A549 (cell line): ENCODE measurements around the gene DCBLD2. TPM values are rescaled to one million over a fixed set of nuclear protein-coding genes. Genes with fewer than 3 reads are reported as not detected.
A peak's percentile ranks its signal among the peaks of the same experiment; 100 is the strongest.

Source experiments
- ATAC-seq, 2 experiments: fragments of 200-7000 bp in 1 of 2; fragments of >200 bp in 1 of 2; cut with Nextera tagmentation in 1 of 2; cut with Tn5 transposase in 1 of 2; 3 replicates each; pipeline versions ENCODE4 v1.8.0 to v1.9.1; 2018 to 2020; ENCODE audit warnings: mild to moderate bottlenecking in 1 of 2, moderate library complexity in 1 of 2
- CTCF ChIA-PET: fragments of 300-600 bp; sonication (Branson Sonifier 250); formaldehyde crosslinking; extraction: SDS; loops from one replicate; lab custom pipeline; 2021; ENCODE audit warnings: antibody characterized with exemption, inconsistent platforms; lab: Yijun Ruan, JAX
- POLR2A ChIA-PET: fragments of 350-600 bp; formaldehyde crosslinking; extraction: SDS; loops from one replicate; lab custom pipeline; 2021; ENCODE audit warnings: antibody characterized with exemption, inconsistent platforms; lab: Yijun Ruan, JAX
- DNase-seq, 2 experiments: peaks; one replicate each; pipeline versions ENCODE4 v3.0.0 to v3.0.0-alpha.2; 2011 to 2016; ENCODE audit warnings: low read depth in 1 of 2, low spot score in 1 of 2
- FAIRE-seq: peaks from 2 replicates; lab custom pipeline; 2011; peaks lifted over from hg19 to GRCh38; lab: Jason Lieb, UNC
- H3K27ac ChIP-seq, 2 experiments: fragments of >200 bp; sonication (Bioruptor Twin); formaldehyde crosslinking; 3 replicates each; pipeline ENCODE4 v1.5.1; 2016 to 2017
- H3K4me1 ChIP-seq: fragments of >200 bp; sonication (Bioruptor Twin); formaldehyde crosslinking; 3 replicates; pipeline ENCODE4 v1.6.1; 2016
- H3K4me2 ChIP-seq: fragments of >200 bp; sonication (Bioruptor Twin); formaldehyde crosslinking; 3 replicates; pipeline ENCODE4 v1.6.1; 2016
- H3K4me3 ChIP-seq: fragments of >200 bp; sonication (Bioruptor Twin); formaldehyde crosslinking; 3 replicates; pipeline ENCODE4 v1.5.1; 2016
- H3K9me3 ChIP-seq: fragments of >200 bp; sonication (Bioruptor Twin); formaldehyde crosslinking; 3 replicates; pipeline ENCODE4 v1.6.1; 2016
- CBX2 ChIP-seq: fragments of 200-600 bp; sonication (generic); IDR thresholded peaks from 2 replicates; pipeline ENCODE4 v1.6.1; 2016; ENCODE audit warnings: low read depth, mild to moderate bottlenecking, borderline replicate concordance
- CEBPB ChIP-seq, 2 experiments: fragments of >200 bp in 1 of 2; sonication (Bioruptor Twin) in 1 of 2; formaldehyde crosslinking in 1 of 2; IDR thresholded peaks; 2 replicates each; pipeline ENCODE4 v1.6.1; 2012 to 2016
- CHD2 ChIP-seq: fragments of 150-350 bp; IDR thresholded peaks from 2 replicates; pipeline ENCODE4 v1.6.1; 2014; ENCODE audit warnings: low read length; ENCODE audit not compliant: partially characterized antibody
- EHMT2 ChIP-seq: fragments of 200-600 bp; sonication (generic); IDR thresholded peaks from 2 replicates; pipeline ENCODE4 v1.6.1; 2016; ENCODE audit warnings: antibody characterized with exemption, low read depth, mild to moderate bottlenecking, moderate library complexity
- ESRRA ChIP-seq: fragments of 150-350 bp; IDR thresholded peaks from 2 replicates; pipeline ENCODE4 v1.6.1; 2014; ENCODE audit warnings: mild to moderate bottlenecking, low read length, borderline replicate concordance
- FOSB ChIP-seq: fragments of 250-450 bp; sonication (Bioruptor Pico); IDR thresholded peaks from 2 replicates; pipeline ENCODE4 v1.5.0; 2020; ENCODE audit warnings: mild to moderate bottlenecking, moderate library complexity
- GATA3 ChIP-seq: IDR thresholded peaks from 2 replicates; pipeline ENCODE4 v1.6.1; 2012; ENCODE audit warnings: borderline replicate concordance
- HDAC2 ChIP-seq: fragments of 200-600 bp; sonication (generic); IDR thresholded peaks from 2 replicates; pipeline ENCODE4 v1.6.1; 2016
- HEYL ChIP-seq: fragments of 250-450 bp; sonication (Bioruptor Pico); IDR thresholded peaks from 2 replicates; pipeline ENCODE4 v1.8.0; 2021; ENCODE audit warnings: mild to moderate bottlenecking, moderate library complexity
- HOXB5 ChIP-seq: fragments of 250-450 bp; sonication (Bioruptor Pico); IDR thresholded peaks from 2 replicates; pipeline ENCODE4 v1.5.0; 2020; ENCODE audit warnings: mild to moderate bottlenecking, moderate library complexity
- JUN ChIP-seq, 2 experiments: fragments of >200 bp; sonication (Bioruptor Twin); formaldehyde crosslinking; IDR thresholded peaks; 2 replicates in 1 of 2; 3 replicates in 1 of 2; pipeline ENCODE4 v1.6.1; 2016 to 2017
- JUNB ChIP-seq: fragments of >200 bp; sonication (Bioruptor Twin); formaldehyde crosslinking; IDR thresholded peaks from 2 replicates; pipeline ENCODE4 v1.6.1; 2016
- MAZ ChIP-seq: fragments of 150-350 bp; IDR thresholded peaks from 2 replicates; pipeline ENCODE4 v1.6.1; 2014; ENCODE audit warnings: antibody characterized with exemption, low read depth, low read length, borderline replicate concordance
- MYC ChIP-seq: IDR thresholded peaks from 2 replicates; pipeline ENCODE4 v1.6.1; 2012; ENCODE audit warnings: mild to moderate bottlenecking, inconsistent platforms, low read length, improper control_type of control experiment, borderline replicate concordance
- NFE2L2 ChIP-seq: fragments of 150-350 bp; conservative IDR thresholded peaks from 2 replicates; pipeline ENCODE4 v1.6.1; 2014; ENCODE audit warnings: low read length
- NR3C1 ChIP-seq: fragments of >200 bp; sonication (Bioruptor Twin); formaldehyde crosslinking; IDR thresholded peaks from 3 replicates; pipeline ENCODE4 v1.6.1; 2017
- PHF8 ChIP-seq: fragments of 200-600 bp; sonication (generic); IDR thresholded peaks from 2 replicates; pipeline ENCODE4 v1.6.1; 2016; ENCODE audit warnings: low read depth, mild to moderate bottlenecking, antibody characterized with exemption, moderate library complexity, borderline replicate concordance
- POLR2A ChIP-seq: IDR thresholded peaks from 2 replicates; pipeline ENCODE4 v1.6.1; 2012; ENCODE audit warnings: mild to moderate bottlenecking, low read length
- RAD21 ChIP-seq, 2 experiments: fragments of >200 bp in 1 of 2; sonication (Bioruptor Twin) in 1 of 2; formaldehyde crosslinking in 1 of 2; IDR thresholded peaks in 1 of 2; conservative IDR thresholded peaks in 1 of 2; 2 replicates in 1 of 2; 3 replicates in 1 of 2; pipeline ENCODE4 v1.6.1; 2012 to 2018; ENCODE audit warnings: inconsistent platforms in 1 of 2
- RARB ChIP-seq: fragments of 250-450 bp; sonication (Bioruptor Pico); IDR thresholded peaks from 2 replicates; pipeline ENCODE4 v1.8.0; 2021; ENCODE audit warnings: mild to moderate bottlenecking, moderate library complexity
- SMC3 ChIP-seq: fragments of >200 bp; sonication (Bioruptor Twin); formaldehyde crosslinking; IDR thresholded peaks from 3 replicates; pipeline ENCODE4 v1.6.1; 2018; ENCODE audit warnings: inconsistent platforms
- SREBF2 ChIP-seq: fragments of 450-650 bp; IDR thresholded peaks from 2 replicates; pipeline ENCODE4 v1.6.1; 2014; ENCODE audit warnings: mild to moderate bottlenecking, moderate library complexity
- TP53 ChIP-seq: fragments of 250-450 bp; sonication (Bioruptor Pico); IDR thresholded peaks from 2 replicates; pipeline ENCODE4 v1.5.0; 2021; ENCODE audit warnings: mild to moderate bottlenecking, moderate library complexity
- ZC3H11A ChIP-seq: fragments of 450-650 bp; IDR thresholded peaks from 2 replicates; pipeline ENCODE4 v1.6.1; 2014; ENCODE audit warnings: antibody characterized with exemption, mild to moderate bottlenecking
- ZFP36 ChIP-seq: fragments of 450-650 bp; IDR thresholded peaks from 2 replicates; pipeline ENCODE4 v1.6.1; 2014; ENCODE audit warnings: borderline replicate concordance; ENCODE audit not compliant: partially characterized antibody
- ZNF302 ChIP-seq: fragments of 250-450 bp; sonication (Bioruptor Pico); IDR thresholded peaks from 2 replicates; pipeline ENCODE4 v1.9.0; 2021; ENCODE audit warnings: inconsistent platforms, mild to moderate bottlenecking, moderate library complexity
- WGBS: methylation state at CpG from one replicate; pipeline ENCODE4 v1.1.6; 2017; ENCODE audit errors: missing lambda C conversion rate; 5-methylcytosine and 5-hydroxymethylcytosine counted together
- polyA minus RNA-seq: library from RNA; depleted of rRNA, polyadenylated mRNA; stranded (reverse); fragments of >200 nt; gene quantifications from 2 replicates; pipeline ENCODE4 v1.2.3, GENCODE V29; 2011; rRNA and poly(A)+ RNA removed
- polyA plus RNA-seq, 4 experiments: library from polyadenylated mRNA; depleted of rRNA in 3 of 4; stranded (reverse); fragments of >200 nt; fragmentation: RNase III in 1 of 4; extraction: RNeasy Plus Mini Kit Qiagen cat#74134 plus additional on column Dnase treatment in 1 of 4; gene quantifications; 2 replicates in 3 of 4; 3 replicates in 1 of 4; pipeline ENCODE4 v1.2.3, GENCODE V29; 2011 to 2017
- TF ChIP-seq, protein P1 (sequence below): fragments of 250-450 bp; sonication (Bioruptor Pico); IDR thresholded peaks from 2 replicates; pipeline ENCODE4 v1.5.0; 2021; ENCODE audit warnings: mild to moderate bottlenecking, moderate library complexity, borderline replicate concordance
- TF ChIP-seq, protein P2 (sequence below): fragments of >200 bp; sonication (Bioruptor Twin); formaldehyde crosslinking; IDR thresholded peaks from 3 replicates; pipeline ENCODE4 v1.6.1; 2016
- TF ChIP-seq, protein P3 (sequence below): IDR thresholded peaks from 2 replicates; pipeline ENCODE4 v1.6.1; 2012; ENCODE audit warnings: low read depth, borderline replicate concordance
- TF ChIP-seq, protein P4 (sequence below): fragments of 150-350 bp; IDR thresholded peaks from 2 replicates; pipeline ENCODE4 v1.6.1; 2014; ENCODE audit warnings: low read depth, mild to moderate bottlenecking, low read length

The DCBLD2 gene, protein sequence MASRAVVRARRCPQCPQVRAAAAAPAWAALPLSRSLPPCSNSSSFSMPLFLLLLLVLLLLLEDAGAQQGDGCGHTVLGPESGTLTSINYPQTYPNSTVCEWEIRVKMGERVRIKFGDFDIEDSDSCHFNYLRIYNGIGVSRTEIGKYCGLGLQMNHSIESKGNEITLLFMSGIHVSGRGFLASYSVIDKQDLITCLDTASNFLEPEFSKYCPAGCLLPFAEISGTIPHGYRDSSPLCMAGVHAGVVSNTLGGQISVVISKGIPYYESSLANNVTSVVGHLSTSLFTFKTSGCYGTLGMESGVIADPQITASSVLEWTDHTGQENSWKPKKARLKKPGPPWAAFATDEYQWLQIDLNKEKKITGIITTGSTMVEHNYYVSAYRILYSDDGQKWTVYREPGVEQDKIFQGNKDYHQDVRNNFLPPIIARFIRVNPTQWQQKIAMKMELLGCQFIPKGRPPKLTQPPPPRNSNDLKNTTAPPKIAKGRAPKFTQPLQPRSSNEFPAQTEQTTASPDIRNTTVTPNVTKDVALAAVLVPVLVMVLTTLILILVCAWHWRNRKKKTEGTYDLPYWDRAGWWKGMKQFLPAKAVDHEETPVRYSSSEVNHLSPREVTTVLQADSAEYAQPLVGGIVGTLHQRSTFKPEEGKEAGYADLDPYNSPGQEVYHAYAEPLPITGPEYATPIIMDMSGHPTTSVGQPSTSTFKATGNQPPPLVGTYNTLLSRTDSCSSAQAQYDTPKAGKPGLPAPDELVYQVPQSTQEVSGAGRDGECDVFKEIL
- polyA plus RNA-seq (2011; rRNA removed), result 582 and 623 TPM in 2 replicates
- 93.1 and 105 TPM in 2 replicates for polyA plus RNA-seq (2012; cell fraction: cytosol; rRNA removed)
- 87.3 and 98.2 TPM in 2 replicates for polyA plus RNA-seq (2012; cell fraction: nucleus; rRNA removed)
- polyA plus RNA-seq (2017; fragmentation: RNase III; extraction: RNeasy Plus Mini Kit Qiagen cat#74134 plus additional on column Dnase treatment), result 266 to 276 TPM (median 272 TPM) in 3 replicates
- polyA minus RNA-seq, result 413 and 418 TPM in 2 replicates

DNA sequence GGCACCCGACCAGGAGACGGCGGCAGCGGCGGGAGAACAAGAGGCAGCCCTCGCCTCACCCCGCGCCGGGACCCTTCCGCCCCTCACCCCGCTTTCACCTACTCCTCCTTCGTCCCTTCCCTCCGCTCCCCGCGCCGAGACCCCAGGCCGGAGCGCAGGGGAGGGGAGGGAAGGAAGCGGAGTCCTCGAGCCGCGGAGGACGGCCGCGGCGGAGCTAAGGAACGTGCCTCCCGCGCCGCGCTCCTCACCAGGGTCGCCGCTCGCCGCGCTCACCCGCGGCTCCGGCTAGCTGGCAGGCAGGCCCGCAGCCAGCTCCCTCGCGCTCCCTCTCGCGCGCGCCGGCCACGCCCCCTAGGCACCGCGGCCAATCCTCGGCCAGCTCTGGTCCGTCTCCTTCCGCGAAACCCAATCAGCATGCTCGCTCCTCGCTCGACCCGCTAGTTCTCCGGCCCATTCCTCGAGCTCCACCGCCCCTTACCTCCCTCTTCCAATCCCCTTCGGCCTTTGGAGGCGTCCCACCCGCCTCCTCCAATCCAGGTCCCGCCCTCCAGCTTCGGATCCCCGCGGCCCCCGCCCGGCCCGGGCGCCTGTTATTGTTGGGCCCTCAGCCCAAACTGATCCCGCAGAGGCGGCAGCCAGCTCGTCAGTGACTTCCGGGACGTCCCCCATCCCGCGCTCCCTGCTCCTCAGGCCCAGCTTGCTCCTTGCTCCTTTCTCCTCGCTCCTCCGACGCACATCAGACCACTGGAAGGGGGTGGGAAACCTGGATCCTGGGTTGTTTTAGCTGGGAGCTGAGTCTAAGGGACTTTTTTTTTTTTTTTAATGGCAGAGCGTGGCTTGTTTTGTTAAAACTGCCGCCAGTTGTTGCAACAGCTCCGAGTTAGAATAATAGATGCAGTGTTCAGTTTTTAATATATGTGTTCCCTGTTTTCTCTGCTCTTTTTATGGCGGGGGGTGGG, at the start of gene DCBLD2:
Gene DCBLD2 (minus strand): TSS at position 304 of the 959 bp plus-strand sequence. CDS start 369 bp downstream, outside the sequence.
- 2% methylated on average over 55 of the region's 86 CpGs for WGBS
- Histone ChIP-seq H3K4me3 (peak within 1 kb of the TSS; percentile 93), H3K9me3 (no peaks in the 10 kb centered on the region), H3K4me2 (peak within 1 kb of the TSS; percentile 95), H3K27ac (peak within 1 kb of the TSS; percentile 93 to 95), H3K4me1 (peaks cover 35% of the 10 kb centered on the region)
- DNase-seq (peak; percentile 94 to 99), ATAC-seq (peak; percentile 93 to 97), FAIRE-seq (peak; percentile 46)
- CTCF ChIA-PET, result interaction anchor here (1.1 to 2.1 kb wide), 7 partner anchors 18 to 92 kb away, joined by 3 to 17 read pairs (median 5); no protein-coding TSS in a partner anchor
- POLR2A ChIA-PET, result interaction anchor here (0.6 to 9.9 kb wide), 27 partner anchors 9 to 1359 kb away, joined by 3 to 146 read pairs (median 5); partner anchors contain the start of genes CLDND1, CPOX and TBC1D23
- TF ChIP-seq CHD2, result no peak
- no peak for TF ChIP-seq HOXB5 (CRISPR knock-in tag)
- no peak for TF ChIP-seq ZNF302 (CRISPR knock-in tag)
- TF ChIP-seq SREBF2, result no peak
- TF ChIP-seq NFE2L2, result no peak
- no peak for TF ChIP-seq ZC3H11A
- TF ChIP-seq ZFP36, result no peak
- no peak for TF ChIP-seq TP53
- TF ChIP-seq RARB (CRISPR knock-in tag), result no peak
- no peak for TF ChIP-seq FOSB (CRISPR knock-in tag)
- TF ChIP-seq RAD21 (conservative IDR thresholded peaks at IDR 0.05 in 1 of 2, IDR thresholded peaks at IDR 0.05 in 1 of 2), result no peak; a peak in 1 of 5 replicates
- no peak for TF ChIP-seq HEYL (CRISPR knock-in tag)
- 0 out of 2 replicates have a peak, but pooled peaks have one; percentile 11 for TF ChIP-seq GATA3
- TF ChIP-seq PHF8, result peak; percentile 69
- TF ChIP-seq POLR2A, result peak; percentile 96
- no peak for TF ChIP-seq HDAC2
- peak; percentile 73 to 93 for TF ChIP-seq JUN (IDR thresholded peaks at IDR 0.05)
- TF ChIP-seq, protein P1, sequence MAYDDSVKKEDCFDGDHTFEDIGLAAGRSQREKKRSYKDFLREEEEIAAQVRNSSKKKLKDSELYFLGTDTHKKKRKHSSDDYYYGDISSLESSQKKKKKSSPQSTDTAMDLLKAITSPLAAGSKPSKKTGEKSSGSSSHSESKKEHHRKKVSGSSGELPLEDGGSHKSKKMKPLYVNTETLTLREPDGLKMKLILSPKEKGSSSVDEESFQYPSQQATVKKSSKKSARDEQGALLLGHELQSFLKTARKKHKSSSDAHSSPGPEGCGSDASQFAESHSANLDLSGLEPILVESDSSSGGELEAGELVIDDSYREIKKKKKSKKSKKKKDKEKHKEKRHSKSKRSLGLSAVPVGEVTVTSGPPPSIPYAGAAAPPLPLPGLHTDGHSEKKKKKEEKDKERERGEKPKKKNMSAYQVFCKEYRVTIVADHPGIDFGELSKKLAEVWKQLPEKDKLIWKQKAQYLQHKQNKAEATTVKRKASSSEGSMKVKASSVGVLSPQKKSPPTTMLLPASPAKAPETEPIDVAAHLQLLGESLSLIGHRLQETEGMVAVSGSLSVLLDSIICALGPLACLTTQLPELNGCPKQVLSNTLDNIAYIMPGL (CRISPR knock-in tag), result no peak
- TF ChIP-seq ESRRA, result no peak
- TF ChIP-seq NR3C1, result no peak
- TF ChIP-seq, protein P2, sequence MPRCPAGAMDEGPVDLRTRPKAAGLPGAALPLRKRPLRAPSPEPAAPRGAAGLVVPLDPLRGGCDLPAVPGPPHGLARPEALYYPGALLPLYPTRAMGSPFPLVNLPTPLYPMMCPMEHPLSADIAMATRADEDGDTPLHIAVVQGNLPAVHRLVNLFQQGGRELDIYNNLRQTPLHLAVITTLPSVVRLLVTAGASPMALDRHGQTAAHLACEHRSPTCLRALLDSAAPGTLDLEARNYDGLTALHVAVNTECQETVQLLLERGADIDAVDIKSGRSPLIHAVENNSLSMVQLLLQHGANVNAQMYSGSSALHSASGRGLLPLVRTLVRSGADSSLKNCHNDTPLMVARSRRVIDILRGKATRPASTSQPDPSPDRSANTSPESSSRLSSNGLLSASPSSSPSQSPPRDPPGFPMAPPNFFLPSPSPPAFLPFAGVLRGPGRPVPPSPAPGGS, result peak; percentile 72; the same call in 2 of the 3 replicates
- no peak for TF ChIP-seq EHMT2
- TF ChIP-seq, protein P3, sequence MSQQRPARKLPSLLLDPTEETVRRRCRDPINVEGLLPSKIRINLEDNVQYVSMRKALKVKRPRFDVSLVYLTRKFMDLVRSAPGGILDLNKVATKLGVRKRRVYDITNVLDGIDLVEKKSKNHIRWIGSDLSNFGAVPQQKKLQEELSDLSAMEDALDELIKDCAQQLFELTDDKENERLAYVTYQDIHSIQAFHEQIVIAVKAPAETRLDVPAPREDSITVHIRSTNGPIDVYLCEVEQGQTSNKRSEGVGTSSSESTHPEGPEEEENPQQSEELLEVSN, result peak; percentile 40; the same call in 1 of the 2 replicates
- no peak for TF ChIP-seq MAZ
- TF ChIP-seq, protein P4, sequence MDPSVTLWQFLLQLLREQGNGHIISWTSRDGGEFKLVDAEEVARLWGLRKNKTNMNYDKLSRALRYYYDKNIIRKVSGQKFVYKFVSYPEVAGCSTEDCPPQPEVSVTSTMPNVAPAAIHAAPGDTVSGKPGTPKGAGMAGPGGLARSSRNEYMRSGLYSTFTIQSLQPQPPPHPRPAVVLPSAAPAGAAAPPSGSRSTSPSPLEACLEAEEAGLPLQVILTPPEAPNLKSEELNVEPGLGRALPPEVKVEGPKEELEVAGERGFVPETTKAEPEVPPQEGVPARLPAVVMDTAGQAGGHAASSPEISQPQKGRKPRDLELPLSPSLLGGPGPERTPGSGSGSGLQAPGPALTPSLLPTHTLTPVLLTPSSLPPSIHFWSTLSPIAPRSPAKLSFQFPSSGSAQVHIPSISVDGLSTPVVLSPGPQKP, result no peak
- no peak for TF ChIP-seq MYC
- no peak for TF ChIP-seq SMC3
- no peak; a peak in 1 of 4 replicates for TF ChIP-seq CEBPB (IDR thresholded peaks at IDR 0.05)
- no peak for TF ChIP-seq CBX2
- TF ChIP-seq JUNB, result no peak
